Measurements from ENCODE around the gene MYOG. TPM values are rescaled to one million over a fixed set of nuclear protein-coding genes. Genes with fewer than 3 reads are reported as not detected.

MYOG gene
- total RNA-seq, 1 experiment from 2014 or later, result not detected

GRCh38 chr1:203101813-203102634, 16.2 kb upstream of the MYOG start:
- Mint-ChIP-seq H3K27me3 (ENCODE audit: insufficient read depth, unreplicated experiment) (peaks cover 2% of the 10 kb centered on the region), H3K4me1 (ENCODE audit: low read depth, unreplicated experiment) (no peaks in the 10 kb centered on the region), H3K4me3 (ENCODE audit: unreplicated experiment) (no peak overlapping the region), H3K9me3 (ENCODE audit: unreplicated experiment) (peaks cover 19% of the 10 kb centered on the region), H3K27ac (ENCODE audit: unreplicated experiment) (no peak overlapping the region), H3K36me3 (ENCODE audit: insufficient read depth, unreplicated experiment) (no peaks in the 10 kb centered on the region)
- CTCF ChIA-PET, result interaction anchor here (1.5 kb wide), 1 partner anchor 114 kb away, joined by 3 read pairs; no protein-coding TSS in a partner anchor
- H3K4me3 ChIP-seq (ENCODE audit: low read depth, low read length), result no peak overlapping the region
- no peaks in the 10 kb centered on the region for H3K4me1 ChIP-seq
- no peaks in the 10 kb centered on the region for H3K27me3 ChIP-seq (replicated peaks; ENCODE audit: control insufficient read depth, insufficient read depth, low read length)
- TF ChIP-seq, protein P1, sequence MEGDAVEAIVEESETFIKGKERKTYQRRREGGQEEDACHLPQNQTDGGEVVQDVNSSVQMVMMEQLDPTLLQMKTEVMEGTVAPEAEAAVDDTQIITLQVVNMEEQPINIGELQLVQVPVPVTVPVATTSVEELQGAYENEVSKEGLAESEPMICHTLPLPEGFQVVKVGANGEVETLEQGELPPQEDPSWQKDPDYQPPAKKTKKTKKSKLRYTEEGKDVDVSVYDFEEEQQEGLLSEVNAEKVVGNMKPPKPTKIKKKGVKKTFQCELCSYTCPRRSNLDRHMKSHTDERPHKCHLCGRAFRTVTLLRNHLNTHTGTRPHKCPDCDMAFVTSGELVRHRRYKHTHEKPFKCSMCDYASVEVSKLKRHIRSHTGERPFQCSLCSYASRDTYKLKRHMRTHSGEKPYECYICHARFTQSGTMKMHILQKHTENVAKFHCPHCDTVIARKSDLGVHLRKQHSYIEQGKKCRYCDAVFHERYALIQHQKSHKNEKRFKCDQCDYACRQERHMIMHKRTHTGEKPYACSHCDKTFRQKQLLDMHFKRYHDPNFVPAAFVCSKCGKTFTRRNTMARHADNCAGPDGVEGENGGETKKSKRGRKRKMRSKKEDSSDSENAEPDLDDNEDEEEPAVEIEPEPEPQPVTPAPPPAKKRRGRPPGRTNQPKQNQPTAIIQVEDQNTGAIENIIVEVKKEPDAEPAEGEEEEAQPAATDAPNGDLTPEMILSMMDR (IDR thresholded peaks at IDR 0.05; ENCODE audit: insufficient read depth in 1 of 2, low read depth in 1 of 2, low read length in 1 of 2, severe bottlenecking in 1 of 2, unreplicated experiment in 1 of 2), result no peak
- no TSS peak for BruUV-seq (replicated peaks)
- no peak for DNase-seq
- POLR2A ChIA-PET, result no interaction called here
- peaks cover 6% of the 10 kb centered on the region for H3K9me3 ChIP-seq
- intact Hi-C loops (cut with micrococcal nuclease; ENCODE audit: unreplicated experiment), result no loop called here
- no peaks in the 10 kb centered on the region for H3K36me3 ChIP-seq (ENCODE audit: control insufficient read depth, insufficient read depth, low read length)

DNA sequence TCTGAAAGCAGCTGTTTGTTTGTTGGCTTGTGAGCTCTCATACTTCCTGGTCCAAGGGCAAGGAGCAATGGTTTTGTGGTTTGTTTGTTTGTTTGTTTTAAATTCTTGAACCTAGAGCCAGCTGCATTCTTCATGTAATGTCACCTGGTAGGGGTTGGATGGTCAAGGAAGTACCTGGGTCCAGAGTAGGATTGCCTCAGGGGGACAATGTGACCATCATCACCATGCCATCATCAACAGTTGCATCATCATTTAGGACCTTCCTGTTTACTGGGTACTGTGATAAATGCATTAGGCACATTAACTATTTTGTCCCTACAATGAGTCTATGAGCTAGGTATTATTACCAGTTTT, 14.7 kb upstream of the MYOG start:
- TF ChIP-seq, protein P1 (IDR thresholded peaks at IDR 0.05; ENCODE audit: insufficient read depth in 1 of 2, low read depth in 1 of 2, low read length in 1 of 2, severe bottlenecking in 1 of 2, unreplicated experiment in 1 of 2), result no peak
- H3K4me1 ChIP-seq, result no peaks in the 10 kb centered on the region
- POLR2A ChIA-PET, result no interaction called here
- Mint-ChIP-seq H3K36me3 (ENCODE audit: insufficient read depth, unreplicated experiment) (no peaks in the 10 kb centered on the region), H3K9me3 (ENCODE audit: unreplicated experiment) (peaks cover 23% of the 10 kb centered on the region), H3K4me1 (ENCODE audit: low read depth, unreplicated experiment) (no peaks in the 10 kb centered on the region), H3K4me3 (ENCODE audit: unreplicated experiment) (no peak overlapping the region), H3K27ac (ENCODE audit: unreplicated experiment) (no peak overlapping the region), H3K27me3 (ENCODE audit: insufficient read depth, unreplicated experiment) (no peaks in the 10 kb centered on the region)
- intact Hi-C loops (cut with micrococcal nuclease; ENCODE audit: unreplicated experiment), result no loop called here
- no TSS peak for BruUV-seq (replicated peaks)
- DNase-seq, result no peak
- H3K36me3 ChIP-seq (ENCODE audit: control insufficient read depth, insufficient read depth, low read length), result no peaks in the 10 kb centered on the region
- no peaks in the 10 kb centered on the region for H3K27me3 ChIP-seq (replicated peaks; ENCODE audit: control insufficient read depth, insufficient read depth, low read length)
- H3K4me3 ChIP-seq (ENCODE audit: low read depth, low read length), result no peak overlapping the region
- H3K9me3 ChIP-seq, result peaks cover 6% of the 10 kb centered on the region
- CTCF ChIA-PET, result interaction anchor here (0.6 kb wide), 2 partner anchors 60 to 116 kb away, joined by 3 to 4 read pairs; no protein-coding TSS in a partner anchor

DNA sequence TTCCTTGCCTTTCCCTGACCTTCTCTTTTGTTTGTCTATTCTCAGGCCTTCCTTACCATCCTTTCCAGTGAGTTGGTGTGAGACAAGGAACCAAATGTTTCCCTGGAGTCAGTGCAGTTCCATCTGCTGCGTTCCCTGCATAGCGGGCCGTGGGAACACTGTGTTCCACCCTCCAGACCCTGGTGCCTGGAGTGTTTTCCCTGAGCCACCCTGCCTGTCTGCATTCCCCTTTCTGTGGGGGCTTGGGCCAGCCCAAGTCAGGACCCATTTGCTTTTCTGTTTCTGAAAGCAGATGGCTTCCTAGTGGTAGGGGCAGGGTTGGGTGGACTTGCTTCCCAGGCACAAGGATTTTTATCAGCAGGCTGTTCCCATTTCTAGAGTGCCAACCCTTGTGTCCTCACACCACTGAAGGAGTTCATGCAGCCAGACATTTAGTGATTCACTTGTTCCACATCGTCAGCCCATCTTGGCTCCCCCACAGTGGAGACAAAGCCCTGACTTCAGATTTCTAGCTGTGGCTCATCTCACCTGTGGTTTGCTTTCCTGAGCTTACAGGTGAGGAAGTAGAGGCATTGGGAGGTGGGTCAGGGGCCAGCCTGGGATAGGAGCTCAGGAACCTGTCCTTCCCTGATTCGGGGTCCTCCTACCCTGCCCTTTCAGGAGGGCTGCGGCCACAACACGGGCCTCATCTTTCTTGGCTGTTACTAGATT, 14.1 kb upstream of the MYOG start:
- no peaks in the 10 kb centered on the region for H3K27me3 Mint-ChIP-seq (ENCODE audit: insufficient read depth, unreplicated experiment)
- H3K4me1 Mint-ChIP-seq (ENCODE audit: low read depth, unreplicated experiment), result no peaks in the 10 kb centered on the region
- POLR2A ChIA-PET, result no interaction called here
- Histone ChIP-seq H3K4me3 (ENCODE audit: low read depth, low read length) (no peak overlapping the region), H3K4me1 (no peaks in the 10 kb centered on the region), H3K36me3 (ENCODE audit: control insufficient read depth, insufficient read depth, low read length) (no peaks in the 10 kb centered on the region), H3K9me3 (peaks cover 9% of the 10 kb centered on the region), H3K27me3 (replicated peaks; ENCODE audit: control insufficient read depth, insufficient read depth, low read length) (no peaks in the 10 kb centered on the region)
- H3K9me3 Mint-ChIP-seq (ENCODE audit: unreplicated experiment), result peaks cover 23% of the 10 kb centered on the region
- H3K4me3 Mint-ChIP-seq (ENCODE audit: unreplicated experiment), result no peak overlapping the region
- H3K36me3 Mint-ChIP-seq (ENCODE audit: insufficient read depth, unreplicated experiment), result no peaks in the 10 kb centered on the region
- H3K27ac Mint-ChIP-seq (ENCODE audit: unreplicated experiment), result no peak overlapping the region
- CTCF ChIA-PET, result interaction anchor here (0.6 kb wide), 2 partner anchors 60 to 117 kb away, joined by 3 to 4 read pairs; no protein-coding TSS in a partner anchor
- intact Hi-C loops (cut with micrococcal nuclease; ENCODE audit: unreplicated experiment), result no loop called here
- no TSS peak for BruUV-seq (replicated peaks)
- DNase-seq, result no peak
- TF ChIP-seq, protein P1 (IDR thresholded peaks at IDR 0.05; ENCODE audit: insufficient read depth in 1 of 2, low read depth in 1 of 2, low read length in 1 of 2, severe bottlenecking in 1 of 2, unreplicated experiment in 1 of 2), result no peak

Measured in Caco-2 (cell line).